HG02759 (cell line): ENCODE data around the gene UBXN6.

Experiments
- ATAC-seq: cut with Tn5 transposase; IDR thresholded peaks from one replicate; pipeline ENCODE4 v1.9.1; 2021; ENCODE audit warnings: mild to moderate bottlenecking, moderate library complexity; ENCODE audit not compliant: unreplicated experiment

The UBXN6 gene, protein sequence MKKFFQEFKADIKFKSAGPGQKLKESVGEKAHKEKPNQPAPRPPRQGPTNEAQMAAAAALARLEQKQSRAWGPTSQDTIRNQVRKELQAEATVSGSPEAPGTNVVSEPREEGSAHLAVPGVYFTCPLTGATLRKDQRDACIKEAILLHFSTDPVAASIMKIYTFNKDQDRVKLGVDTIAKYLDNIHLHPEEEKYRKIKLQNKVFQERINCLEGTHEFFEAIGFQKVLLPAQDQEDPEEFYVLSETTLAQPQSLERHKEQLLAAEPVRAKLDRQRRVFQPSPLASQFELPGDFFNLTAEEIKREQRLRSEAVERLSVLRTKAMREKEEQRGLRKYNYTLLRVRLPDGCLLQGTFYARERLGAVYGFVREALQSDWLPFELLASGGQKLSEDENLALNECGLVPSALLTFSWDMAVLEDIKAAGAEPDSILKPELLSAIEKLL

DNA sequence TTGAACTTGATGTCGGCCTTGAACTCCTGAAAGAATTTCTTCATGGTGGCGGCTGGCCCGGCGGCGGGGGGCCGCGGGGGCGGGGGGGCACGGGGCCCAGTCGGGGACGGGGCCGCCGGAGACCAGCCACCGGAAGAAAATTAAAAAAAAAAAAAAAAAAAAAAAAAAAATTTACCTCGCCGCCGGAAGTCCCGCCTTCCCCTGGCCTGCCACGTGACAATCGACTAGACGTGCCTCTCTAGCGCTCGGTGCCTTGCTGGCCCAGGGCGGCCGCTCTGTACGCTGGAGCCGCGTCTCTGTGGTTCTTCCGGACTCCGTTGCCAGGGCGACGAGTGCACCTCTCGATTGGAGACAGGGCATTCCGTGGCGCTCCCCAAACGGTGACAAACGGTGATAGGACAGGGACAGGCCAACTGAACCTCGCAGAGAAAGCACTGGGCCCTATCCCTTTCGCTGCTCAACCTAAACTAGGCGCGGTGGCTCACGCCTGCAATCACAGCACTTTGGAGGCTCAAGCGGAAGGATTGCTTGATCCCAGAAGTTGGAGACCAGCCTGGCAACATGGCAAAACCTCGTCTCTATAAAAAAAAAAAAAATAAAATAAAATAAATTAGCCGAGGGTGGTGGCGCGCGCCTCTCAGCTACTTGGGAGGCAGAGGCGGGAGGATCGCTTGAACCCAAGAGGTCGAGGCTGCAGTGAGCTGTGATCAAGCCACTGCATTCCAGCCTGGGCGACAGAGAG is at the start of gene UBXN6:
TSS of gene UBXN6 (minus strand) at position 141 of the 742 bp plus-strand sequence. CDS start at position 44, 97 bp downstream.
- peak; percentile 92 for ATAC-seq

DNA sequence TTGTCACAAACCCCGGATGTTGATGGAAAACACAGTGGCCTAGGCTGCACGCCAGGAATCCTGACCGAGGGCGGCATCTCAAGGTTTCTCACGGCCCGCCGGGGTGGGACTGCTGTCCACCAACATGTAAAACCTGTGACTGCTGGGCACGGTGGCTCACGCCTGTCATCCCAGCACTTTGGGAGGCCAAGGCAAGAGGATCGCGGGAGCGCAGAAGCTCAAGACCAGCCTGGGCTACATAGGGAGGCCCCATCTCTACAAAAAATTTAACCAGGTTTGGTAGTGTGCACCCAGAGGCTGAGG is 49.5 kb upstream of the UBXN6 start:
- no peak for ATAC-seq

DNA sequence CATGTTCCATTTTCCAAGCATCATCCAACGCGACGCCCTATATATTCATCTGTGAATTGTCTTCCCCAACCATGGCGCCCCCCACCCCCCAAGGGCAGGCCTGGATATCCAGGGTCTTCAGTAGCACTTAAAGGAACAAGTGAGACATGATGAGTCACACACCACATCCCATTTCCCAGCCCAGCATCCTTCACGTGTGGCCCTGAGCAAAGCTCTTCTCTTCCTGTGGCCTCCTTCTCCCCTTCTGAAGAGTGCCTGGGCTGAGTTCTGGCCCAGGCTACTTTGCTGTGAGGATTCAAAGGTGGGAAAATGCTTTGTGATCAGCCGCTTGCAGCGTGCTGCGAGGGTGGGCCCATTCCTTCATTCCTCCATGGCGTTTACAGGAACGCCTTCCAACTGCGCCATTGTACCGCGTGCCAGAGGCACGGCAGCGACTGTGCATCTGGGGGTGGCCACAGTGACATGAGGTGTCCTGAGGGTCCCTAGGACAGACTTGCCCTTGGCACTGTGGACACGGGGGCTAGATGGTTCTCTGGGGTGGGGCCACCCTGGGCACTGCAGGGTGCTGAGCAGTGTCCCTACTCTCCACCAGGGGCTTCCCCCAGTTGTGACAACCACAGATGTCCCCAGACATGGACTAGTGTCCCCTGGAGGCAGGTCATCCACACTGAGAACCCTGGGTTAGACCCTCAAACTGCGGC is 49.0 kb upstream of the UBXN6 start:
- ATAC-seq, result no peak

DNA sequence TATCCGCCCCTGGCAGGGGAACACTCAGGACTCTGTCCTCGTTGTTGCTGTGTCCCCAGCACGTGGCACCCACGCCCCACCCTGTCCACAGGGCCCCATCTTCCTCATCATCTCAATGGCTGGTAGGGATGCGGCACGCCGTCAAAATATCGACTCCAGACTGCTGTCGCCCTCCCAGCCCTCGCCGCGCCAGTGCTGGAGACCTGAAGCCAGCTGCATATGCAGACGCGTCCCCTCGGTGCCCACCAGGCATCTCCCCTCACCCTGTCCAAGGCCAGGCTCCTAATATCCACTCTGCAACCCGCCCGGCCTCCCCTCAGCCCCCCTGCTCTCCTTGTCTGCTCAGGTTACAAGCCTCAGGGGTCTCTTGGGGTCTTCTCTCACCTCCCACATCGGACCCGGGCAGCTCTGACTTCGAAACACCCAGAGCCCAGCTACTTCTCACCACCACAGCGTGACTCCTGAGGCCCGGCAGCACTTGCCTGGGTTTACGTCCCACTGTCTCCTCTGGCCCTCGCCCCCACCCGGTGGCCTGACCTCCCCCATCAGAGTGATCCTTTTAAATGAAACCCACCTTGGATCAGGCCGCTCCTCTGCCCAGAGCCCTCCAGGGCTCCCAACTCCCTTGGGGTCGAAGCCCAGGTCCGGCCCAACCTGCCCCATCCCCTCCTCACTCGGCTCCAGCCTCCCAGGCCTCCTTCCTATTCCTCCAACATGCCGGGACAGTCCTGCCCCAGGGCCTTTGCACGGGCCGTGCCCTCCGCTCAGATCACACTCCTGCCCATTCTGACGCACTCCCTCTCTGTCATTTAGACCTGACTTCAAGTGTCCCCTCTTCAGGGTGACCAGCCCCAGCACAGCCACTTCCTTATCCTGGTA is 48.2 kb upstream of the UBXN6 start:
- ATAC-seq, result no peak

DNA sequence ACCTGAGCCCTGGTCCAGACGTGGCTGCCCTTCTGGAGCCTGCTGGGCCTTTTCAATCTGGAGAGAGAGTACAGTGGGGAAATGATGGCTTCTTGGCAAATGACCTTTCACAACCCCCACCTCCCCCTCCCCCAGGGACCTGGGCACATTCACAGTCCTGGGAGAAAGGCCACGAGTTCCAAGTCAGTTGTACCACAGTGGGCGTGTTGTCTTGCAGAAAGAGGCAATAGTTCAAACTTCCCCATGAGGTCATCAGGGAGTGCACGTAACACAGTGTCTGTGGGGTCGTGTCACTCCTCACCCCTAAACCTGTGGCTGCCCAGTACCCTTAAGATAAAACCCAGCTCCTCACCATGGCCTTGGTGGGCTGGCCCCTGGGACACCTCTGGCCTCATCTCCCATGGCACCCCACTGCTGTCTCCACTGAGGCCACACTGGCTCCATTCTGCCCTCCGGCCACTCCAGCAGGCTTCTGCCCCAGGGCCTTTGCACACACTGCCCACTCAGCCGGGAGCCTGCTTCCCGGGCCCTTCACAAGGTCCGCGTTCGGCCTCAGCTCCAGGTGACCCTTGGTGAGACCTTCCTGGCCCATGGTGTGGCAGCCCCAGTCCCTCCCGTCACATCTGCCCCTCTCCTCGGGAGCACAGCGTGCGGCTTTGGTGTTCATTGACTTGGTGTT is 47.4 kb upstream of the UBXN6 start:
- ATAC-seq, result no peak

DNA sequence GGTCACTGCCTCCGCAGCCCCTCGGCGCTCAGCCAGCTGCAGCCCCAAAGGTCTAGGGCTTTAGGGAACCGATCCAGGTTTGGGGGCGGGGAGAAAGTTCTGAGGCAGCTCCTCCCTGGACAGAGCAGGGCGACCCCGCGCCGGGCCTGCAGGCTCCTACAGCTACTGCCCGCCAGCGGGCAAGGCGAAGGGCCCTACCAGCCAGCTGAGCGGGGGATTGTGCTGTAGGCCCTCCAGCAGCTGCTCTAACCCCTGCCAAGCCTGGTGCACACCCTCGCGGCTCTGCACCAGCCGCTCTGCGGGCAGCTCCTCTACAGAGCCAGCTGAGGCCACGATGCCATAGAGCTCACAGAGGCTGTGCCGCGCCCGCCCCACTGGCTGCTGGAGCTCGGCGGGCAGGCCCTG is 46.7 kb upstream of the UBXN6 start:
- no peak for ATAC-seq

DNA sequence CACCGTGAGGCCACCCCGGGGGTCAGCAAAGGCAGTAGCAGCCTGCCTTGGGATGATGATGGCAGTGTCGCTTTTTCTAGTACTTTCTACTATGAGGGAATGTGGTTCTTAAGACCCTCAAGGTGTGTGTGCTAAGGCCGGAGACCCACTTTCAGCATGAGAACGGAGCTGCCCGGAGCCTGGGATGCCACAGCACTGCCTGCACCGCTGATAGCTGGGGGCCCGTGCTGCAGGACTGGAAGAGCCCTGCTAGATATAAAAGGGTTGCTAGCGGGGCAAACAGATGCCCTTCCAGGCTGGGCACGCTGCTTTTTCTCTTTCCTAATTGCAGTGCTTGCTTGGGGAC is 46.2 kb upstream of the UBXN6 start:
- ATAC-seq, result no peak

DNA sequence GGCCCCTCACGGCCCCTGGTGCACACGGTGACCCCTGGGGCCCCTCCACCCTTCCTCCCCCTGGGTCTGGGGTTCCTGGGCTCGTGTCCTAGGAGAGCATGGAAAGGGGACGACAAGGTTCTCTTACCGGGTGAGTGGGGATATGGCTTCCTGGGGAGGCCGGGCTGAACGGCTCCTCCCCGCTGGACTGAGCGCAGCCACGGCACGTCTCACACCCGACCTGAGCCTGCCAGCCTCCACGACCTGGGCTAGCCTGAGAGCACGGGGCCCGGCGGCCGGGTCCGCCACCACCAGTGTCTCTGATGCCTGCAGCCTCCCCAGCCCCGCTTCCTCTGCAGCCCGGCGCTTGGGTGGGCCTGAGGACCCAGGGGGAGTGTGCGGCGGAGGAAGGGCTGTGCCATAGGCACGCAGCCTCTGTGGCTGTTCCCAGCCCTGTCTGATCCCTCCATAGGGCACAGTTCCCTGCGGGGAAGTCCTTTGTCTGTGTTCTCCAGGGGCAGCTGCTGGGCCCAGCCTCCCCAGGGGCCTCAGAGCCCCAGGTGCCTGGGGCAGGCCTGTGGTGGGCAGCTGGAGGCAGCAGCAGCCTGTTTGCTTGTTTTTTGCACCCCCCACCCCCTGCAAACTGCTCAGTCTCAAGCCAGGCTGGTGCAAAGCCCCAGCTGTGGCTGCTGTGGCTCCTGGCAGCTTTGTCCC is 45.7 kb upstream of the UBXN6 start:
- ATAC-seq, result no peak

DNA sequence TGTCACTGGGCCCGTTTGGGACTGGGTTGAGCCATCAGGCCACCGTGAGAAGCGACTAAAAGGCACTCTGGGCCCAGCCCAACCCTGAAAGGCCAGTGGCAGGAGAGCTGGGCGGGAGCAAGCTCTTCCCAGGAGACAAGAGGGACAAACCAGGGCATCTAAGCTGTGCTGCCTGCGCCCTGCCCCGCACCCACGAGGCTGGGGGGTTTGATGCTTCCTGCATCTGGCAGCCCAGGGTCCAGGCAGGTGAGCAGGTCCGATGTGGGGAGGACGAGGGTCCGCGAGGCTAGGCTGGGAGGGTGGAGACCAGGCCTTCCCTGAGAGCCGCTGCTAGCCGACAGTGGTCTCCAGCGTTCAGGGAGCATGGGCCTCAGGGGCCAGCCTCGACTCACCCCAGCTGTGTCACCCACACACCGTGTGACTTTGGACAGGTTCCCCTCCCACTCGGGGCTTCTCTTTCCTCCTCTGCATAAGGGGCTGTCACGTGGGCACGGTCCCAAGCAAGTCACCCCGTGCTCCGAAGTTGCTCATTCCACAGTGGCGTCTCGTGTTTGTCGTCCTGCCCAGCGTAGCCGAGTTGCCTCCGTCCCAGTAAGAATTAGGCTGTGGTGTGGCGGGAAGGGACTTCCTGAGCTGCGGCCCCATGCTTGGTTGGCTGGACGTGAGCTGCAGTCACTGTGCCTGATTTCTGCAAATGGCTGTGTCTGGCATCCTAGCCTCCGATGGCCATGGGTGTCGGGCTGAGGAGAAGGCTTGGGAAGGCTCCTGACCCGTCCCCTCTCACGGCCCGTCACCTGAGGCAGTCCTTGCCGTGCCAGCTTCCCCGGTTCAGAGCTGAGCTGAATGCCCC is 44.9 kb upstream of the UBXN6 start:
- ATAC-seq, result no peak

DNA sequence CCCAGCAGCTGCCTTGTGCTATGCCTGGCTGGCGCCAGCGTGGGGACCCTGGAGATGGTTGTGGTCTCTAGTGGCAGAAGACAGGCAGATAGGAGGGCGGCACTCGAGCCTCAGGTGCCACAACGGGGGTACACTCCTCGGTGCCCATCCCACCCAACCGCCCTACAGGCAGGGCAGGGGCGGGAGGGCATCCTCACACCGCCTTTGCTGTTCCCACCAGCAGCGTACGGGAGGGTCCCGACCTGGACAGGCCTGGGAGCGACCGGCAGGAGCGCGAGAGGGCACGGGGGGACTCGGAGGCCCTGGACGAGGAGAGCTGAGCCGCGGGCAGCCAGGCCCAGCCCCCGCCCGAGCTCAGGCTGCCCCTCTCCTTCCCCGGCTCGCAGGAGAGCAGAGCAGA is 44.1 kb upstream of the UBXN6 start:
- no peak for ATAC-seq

DNA sequence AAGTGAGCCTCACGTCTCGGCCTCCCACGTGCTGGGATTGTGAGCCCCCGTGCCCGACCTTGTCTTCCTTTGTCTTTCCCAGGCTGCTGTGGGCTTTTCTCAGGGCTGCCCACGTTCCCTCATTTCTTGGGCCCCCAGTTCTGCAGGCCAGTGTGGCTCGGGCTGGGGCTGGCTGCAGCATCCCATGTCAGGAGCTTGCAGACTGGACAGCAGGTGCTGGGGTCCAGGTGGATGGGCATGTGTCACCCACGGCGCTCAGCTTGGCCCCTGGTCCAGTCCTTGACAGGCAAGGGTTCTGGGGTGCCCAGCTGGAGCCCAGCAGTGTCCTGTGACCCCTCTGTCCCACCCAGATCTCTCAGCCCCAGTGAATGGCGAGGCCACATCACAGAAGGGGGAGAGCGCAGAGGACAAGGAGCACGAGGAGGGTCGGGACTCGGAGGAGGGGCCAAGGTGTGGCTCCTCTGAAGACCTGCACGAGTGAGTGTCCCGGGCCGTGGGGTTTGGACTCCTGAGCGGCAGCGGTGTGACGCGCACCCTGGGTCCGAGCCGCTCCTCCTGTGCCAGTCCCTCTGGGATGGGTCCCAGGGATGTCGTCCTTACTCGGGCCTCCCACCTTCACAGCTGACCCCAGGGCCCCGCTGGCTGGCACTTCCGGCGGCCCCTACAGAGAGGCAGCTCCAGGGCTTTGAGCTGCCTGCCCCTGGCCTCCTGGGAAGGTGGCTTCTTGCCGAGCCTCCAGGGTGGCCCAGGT is 43.4 kb upstream of the UBXN6 start:
- no peak for ATAC-seq

DNA sequence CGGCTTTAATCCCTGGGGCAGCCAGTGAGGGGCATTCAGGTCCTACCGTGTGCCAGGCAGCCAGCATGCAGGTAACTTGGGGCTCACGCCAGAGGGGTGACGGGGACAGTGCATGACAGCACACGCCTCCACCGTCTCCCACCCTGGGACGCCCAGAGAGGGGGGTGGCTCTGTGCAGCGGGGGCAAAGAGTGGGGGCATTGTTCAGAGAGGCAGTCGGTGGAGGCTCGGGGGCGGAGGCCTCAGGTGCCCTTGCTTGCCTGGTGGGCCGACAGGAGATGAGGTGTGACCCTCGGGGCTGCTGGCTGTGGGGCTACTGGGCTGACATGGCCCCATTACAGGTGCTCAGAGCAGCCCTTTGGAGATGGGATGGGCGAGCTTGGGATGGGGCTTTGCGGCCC is 42.3 kb upstream of the UBXN6 start:
- no peak for ATAC-seq

DNA sequence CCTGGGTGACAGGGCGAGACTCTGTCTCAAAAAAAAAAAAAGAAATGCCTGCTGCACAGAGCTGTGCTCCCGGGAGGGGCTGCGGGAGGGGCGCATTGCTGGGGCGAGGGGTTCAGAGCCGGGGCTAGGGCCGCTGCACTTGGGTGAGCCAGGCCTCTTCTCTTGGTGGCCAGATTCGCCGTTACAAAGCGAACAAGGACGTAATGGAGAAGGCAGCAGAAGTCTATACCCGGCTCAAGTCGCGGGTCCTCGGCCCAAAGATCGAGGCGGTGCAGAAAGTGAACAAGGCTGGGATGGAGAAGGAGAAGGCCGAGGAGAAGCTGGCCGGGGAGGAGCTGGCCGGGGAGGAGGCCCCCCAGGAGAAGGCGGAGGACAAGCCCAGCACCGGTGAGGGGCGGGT is 41.7 kb upstream of the UBXN6 start:
- ATAC-seq, result no peak

DNA sequence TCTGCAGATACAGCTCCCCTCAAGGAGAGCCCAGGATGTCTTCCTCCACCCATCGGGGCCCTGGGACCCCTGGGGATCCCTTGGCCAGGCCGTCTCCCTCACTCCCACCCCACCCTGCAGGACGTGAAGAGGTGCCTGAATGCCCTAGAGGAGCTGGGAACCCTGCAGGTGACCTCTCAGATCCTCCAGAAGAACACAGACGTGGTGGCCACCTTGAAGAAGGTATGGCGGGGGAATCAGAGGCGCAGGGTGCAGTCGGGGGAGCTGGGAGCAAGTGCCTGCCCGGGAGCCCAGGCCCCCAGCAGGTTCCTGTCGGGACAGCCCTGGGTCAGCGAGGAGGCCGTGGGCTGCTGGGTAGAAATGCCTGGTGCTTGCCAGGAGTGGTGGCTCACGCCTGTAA is 41.1 kb upstream of the UBXN6 start:
- ATAC-seq, result no peak

DNA sequence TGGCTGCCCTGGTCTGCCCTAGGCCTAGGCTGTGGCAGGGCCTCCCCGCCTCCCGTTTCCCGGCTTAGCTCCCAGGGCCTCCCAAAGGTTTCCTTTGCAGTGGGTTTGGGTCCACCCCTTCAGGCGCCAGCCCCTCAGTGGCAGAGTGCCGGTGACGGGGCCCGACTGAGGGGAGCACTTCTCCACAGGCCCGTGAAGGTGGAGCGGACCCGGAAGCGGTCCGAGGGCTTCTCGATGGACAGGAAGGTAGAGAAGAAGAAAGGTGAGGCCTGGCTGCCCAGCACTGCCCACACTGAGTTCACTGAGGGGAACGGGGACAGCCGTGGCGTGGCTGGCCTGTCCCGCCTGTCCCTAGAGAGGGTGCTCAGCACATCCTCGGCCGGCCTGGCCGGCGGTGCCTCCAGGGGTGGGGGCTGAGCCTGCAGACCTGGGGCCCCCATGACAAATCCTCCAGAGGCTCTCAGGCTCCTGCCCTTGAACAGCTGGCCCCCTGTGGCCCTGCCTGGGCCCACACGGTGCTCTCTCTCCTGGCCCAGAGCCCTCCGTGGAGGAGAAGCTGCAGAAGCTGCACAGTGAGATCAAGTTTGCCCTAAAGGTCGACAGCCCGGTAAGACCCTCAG is 40.3 kb upstream of the UBXN6 start:
- no peak for ATAC-seq

DNA sequence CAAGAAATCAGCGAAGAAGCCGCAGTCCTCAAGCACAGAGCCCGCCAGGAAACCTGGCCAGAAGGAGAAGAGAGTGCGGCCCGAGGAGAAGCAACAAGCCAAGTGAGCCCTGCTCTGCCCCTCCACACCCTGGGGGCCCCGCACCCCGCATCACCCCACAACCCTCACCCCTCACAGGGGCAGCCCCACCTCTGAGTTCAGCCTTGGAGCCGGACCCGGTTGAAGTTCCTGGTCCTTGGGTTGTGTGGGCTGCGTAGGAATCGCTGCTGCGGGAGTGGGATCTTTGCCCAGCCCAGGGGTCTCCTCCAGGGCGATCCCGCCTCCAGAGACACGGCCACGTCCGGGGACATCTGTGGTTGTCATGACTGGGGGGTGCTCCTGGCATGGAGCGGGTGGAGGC is 38.7 kb upstream of the UBXN6 start:
- no peak for ATAC-seq

DNA sequence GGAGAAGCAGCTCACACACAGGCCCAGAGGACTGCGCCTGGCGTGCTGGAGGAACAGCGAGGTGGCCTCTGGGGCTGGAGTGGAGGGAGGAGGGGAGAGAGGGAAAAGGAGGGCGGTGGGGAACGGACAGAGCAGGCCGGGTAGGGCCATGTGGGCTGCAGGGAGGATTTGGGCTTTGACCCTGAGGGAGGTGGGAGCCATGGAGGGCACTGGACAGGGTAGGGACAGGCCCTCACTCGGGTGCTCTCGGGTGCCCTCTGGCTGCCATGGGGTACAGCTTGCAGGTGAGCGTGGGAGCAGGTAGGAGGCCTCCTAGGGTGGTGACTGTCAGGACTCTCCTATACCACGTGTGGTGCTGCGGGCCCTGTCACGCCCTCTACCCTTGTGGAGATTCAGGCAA is 37.9 kb upstream of the UBXN6 start:
- ATAC-seq, result no peak

DNA sequence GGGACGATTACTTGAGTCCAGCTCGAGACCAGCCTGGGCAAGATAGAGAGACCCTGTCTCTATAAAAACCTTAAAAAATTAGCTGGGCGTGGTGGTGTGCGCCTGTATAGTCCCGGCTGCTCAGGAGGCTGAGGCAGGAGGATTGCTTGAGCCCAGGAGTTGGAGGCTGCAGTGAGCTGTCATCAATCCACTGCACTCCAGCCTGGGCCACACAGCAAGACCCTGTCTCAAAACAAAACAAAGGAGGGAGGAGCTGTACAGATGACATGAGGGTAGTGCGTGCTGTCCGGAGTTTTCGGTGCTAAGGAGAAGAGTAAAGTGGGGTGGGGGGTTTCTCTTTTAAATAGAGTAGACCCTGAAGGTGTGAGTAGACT is 37.1 kb upstream of the UBXN6 start:
- ATAC-seq, result no peak
